Activated T-cell treated with anti-CD3 and anti-CD28 coated beads, Interleukin-2, amount 50 U/mL, for 4 hours (primary cell): Measurements from ENCODE around the gene CAMTA1. TPM values are rescaled to one million over a fixed set of nuclear protein-coding genes. Genes with fewer than 3 reads are reported as not detected.

Experiments
- ATAC-seq, 2 donors: fragments of 200-7000 bp; cut with Tn5 transposase; one replicate each; pipeline ENCODE4 v1.10.0; 2021
- DNase-seq: peaks from one replicate; pipeline ENCODE4 v3.0.0-alpha.2; 2020
- H3K27me3 Mint-ChIP-seq: one replicate; pipeline ENCODE4 v1.8.0; 2021; ENCODE audit warnings: low read depth, mixed read lengths
- H3K36me3 Mint-ChIP-seq: one replicate; pipeline ENCODE4 v1.8.0; 2022; ENCODE audit warnings: mixed read lengths; ENCODE audit not compliant: insufficient read depth
- H3K4me1 Mint-ChIP-seq: one replicate; pipeline ENCODE4 v1.8.0; 2021; ENCODE audit warnings: low read depth, mixed read lengths
- H3K4me3 Mint-ChIP-seq: one replicate; pipeline ENCODE4 v1.8.0; 2021; ENCODE audit warnings: mild to moderate bottlenecking, moderate library complexity, mixed read lengths
- H3K9me3 Mint-ChIP-seq: one replicate; pipeline ENCODE4 v1.8.0; 2021; ENCODE audit warnings: mixed read lengths
- total RNA-seq, 3 donors: library from RNA; stranded (reverse); gene quantifications; one replicate each; pipeline ENCODE4 v1.2.1, GENCODE V29; 2021

The CAMTA1 gene
- total RNA-seq, 3 donors from 2014 or later, result 47.5 to 50.3 (median 47.7) TPM

GRCh38 chr1:6951536-6951935, 166.3 kb downstream of the CAMTA1 start:
- ATAC-seq (no peak), DNase-seq (no peak)
- H3K9me3 Mint-ChIP-seq, result no peaks in the 10 kb centered on the region
- H3K27me3 Mint-ChIP-seq, result no peaks in the 10 kb centered on the region
- H3K4me3 Mint-ChIP-seq, result no peak overlapping the region
- no peaks in the 10 kb centered on the region for H3K36me3 Mint-ChIP-seq
- no peaks in the 10 kb centered on the region for H3K4me1 Mint-ChIP-seq

DNA sequence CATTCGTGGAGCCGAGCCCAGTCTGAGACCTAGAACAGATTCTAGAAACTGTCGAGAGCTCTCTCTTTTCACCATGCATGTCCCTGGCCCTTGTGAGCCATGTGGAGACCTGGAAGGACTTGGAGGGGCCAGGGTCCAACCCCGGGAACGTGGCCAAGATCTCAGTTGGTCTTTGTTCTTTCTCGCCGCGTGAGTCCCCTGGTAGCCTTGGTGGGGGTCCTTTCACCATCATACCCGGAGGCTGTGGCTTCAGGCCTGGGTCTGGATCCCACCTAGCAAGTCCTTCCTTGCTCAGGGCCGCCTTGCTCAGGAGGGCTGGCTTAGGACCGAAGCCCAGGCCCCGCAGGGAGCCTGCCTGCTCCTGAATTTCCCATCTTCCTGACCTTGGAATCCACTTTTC, 168.0 kb downstream of the CAMTA1 start:
- DNase-seq (no peak), ATAC-seq (no peak)
- H3K27me3 Mint-ChIP-seq, result no peaks in the 10 kb centered on the region
- no peaks in the 10 kb centered on the region for H3K36me3 Mint-ChIP-seq
- no peaks in the 10 kb centered on the region for H3K9me3 Mint-ChIP-seq
- H3K4me3 Mint-ChIP-seq, result no peak overlapping the region
- H3K4me1 Mint-ChIP-seq, result no peaks in the 10 kb centered on the region

GRCh38 chr1:6953907-6954364, 168.7 kb downstream of the CAMTA1 start:
- no peaks in the 10 kb centered on the region for H3K9me3 Mint-ChIP-seq
- H3K4me3 Mint-ChIP-seq, result no peak overlapping the region
- DNase-seq (no peak), ATAC-seq (no peak)
- H3K4me1 Mint-ChIP-seq, result no peaks in the 10 kb centered on the region
- H3K27me3 Mint-ChIP-seq, result no peaks in the 10 kb centered on the region
- no peaks in the 10 kb centered on the region for H3K36me3 Mint-ChIP-seq

DNA sequence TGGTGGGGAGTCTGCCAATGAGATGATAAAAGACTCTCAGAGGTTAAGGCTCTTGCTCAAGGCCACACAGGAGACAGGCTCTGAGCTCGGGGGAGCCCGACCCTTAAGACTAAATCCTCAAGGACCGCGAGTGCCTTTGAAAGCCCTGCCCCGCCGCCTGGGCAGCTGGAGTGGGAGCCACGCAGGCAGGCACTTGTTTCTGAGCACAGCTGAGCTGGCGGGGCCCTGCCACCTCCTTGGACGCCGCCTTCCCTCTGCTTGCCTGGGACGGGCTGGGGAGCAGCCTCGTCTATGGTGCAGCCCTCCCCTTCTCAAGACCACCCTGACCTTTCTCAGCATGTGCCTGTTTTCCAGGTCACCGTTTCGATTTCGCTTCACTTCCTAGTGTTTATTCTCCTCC, 169.3 kb downstream of the CAMTA1 start:
- Mint-ChIP-seq H3K27me3 (no peaks in the 10 kb centered on the region), H3K36me3 (no peaks in the 10 kb centered on the region), H3K4me3 (no peak overlapping the region), H3K4me1 (no peaks in the 10 kb centered on the region), H3K9me3 (no peaks in the 10 kb centered on the region)
- ATAC-seq (no peak), DNase-seq (no peak)

DNA sequence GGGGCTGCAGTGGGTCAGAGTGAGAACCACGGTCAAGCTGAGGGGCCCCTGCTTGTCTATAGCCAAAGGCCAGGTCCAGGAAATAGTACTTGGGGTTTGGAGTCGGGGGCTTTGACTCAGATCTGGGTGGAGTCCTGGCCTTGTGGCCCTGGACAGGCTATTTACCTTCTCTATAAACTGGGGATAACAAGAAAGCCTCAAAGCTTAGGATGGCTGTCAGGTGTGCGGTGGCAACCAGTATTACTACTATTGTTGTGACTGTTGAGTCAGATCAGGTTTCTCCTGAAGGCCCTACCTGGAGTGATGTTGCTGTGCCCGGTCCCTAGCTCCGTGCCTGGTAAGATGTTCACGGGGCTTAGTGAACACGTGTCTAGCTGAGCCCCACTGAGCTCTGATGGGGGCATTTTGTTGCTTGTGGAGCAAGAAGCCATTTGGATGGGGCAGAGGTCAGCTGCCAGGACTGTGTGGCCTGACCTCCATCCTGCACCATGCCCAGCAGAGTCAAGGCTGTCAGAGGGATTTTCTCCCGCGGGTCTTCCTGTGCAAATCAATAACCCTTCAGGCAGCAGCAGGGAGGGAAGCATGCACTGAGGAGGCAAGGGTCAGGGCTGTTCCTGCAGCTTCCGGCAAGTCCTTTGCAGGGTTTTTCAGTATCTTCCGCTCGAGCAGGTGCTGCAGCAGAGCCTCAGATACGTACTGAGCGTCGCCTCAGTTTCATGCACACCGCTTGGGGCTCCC, 170.3 kb downstream of the CAMTA1 start:
- no peak overlapping the region for H3K4me3 Mint-ChIP-seq
- H3K4me1 Mint-ChIP-seq, result no peaks in the 10 kb centered on the region
- H3K27me3 Mint-ChIP-seq, result peaks cover 1% of the 10 kb centered on the region
- no peaks in the 10 kb centered on the region for H3K9me3 Mint-ChIP-seq
- DNase-seq, result no peak
- ATAC-seq, result no peak
- H3K36me3 Mint-ChIP-seq, result no peaks in the 10 kb centered on the region

DNA sequence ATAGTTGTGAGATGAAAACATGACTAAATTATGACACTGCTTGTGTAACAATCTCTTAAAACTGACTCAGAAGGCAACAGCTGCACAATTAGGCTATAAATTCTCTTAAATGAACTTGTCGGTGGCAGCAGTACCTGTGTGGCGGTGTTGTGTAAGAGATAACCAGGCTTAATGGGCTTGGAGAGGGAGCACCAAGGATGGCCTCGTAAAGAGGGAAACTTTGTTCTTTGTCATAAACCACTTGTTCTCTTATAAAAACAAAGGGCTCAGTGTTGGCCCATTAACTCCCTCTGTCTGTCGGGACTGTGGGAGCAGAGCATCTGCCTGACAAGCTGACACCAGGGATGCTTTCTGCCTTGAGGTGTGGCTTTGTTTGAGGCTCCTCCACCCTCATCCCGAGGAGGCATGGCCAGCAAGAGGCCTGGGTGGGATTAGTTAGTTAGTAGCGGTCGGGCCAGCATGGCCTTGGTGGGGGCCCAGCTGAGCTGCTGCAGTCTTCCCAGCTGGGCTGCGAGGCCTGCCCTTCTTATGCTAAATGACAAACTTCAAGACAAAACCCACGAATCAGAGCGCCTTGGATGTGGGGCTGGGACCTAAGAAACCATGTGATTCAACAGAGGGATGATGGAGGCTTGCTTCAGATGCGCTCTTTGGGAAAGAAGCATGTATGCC, 171.4 kb downstream of the CAMTA1 start:
- no peak for ATAC-seq
- no peak for DNase-seq
- Mint-ChIP-seq H3K9me3 (no peaks in the 10 kb centered on the region), H3K27me3 (peaks cover 8% of the 10 kb centered on the region), H3K36me3 (no peaks in the 10 kb centered on the region), H3K4me3 (no peak overlapping the region), H3K4me1 (no peaks in the 10 kb centered on the region)

GRCh38 chr1:6957341-6957740, 172.1 kb downstream of the CAMTA1 start:
- Mint-ChIP-seq H3K9me3 (no peaks in the 10 kb centered on the region), H3K27me3 (peaks cover 11% of the 10 kb centered on the region), H3K4me1 (no peaks in the 10 kb centered on the region), H3K36me3 (no peaks in the 10 kb centered on the region), H3K4me3 (no peak overlapping the region)
- no peak for ATAC-seq
- no peak for DNase-seq

- Mint-ChIP-seq H3K27me3 (peaks cover 16% of the 10 kb centered on the region), H3K9me3 (no peaks in the 10 kb centered on the region), H3K4me1 (peaks cover 5% of the 10 kb centered on the region), H3K4me3 (no peak overlapping the region), H3K36me3 (no peaks in the 10 kb centered on the region)
- DNase-seq (no peak), ATAC-seq (no peak)
These were observed 173.3 kb downstream of the CAMTA1 start for GRCh38 chr1:6958407-6959030.

DNA sequence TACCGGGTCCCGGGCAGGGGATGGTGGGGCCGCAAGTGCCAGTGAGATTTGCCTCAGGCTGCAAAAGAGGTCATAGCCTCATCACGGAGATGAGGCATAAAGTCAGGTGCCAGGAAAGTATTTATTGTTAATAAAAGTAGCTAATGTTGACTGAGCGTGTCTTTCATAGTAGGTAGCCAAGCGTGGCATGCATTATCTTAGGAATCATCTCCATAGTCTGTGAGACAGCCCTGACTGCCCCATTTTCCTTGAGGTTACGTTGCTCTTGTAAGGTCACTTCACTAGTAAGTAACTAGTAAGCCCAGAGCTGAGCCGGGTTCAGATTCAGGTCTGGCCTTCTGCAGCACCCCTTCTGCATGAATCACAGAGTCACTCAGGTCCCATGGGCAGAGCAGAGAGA, 174.2 kb downstream of the CAMTA1 start:
- H3K4me1 Mint-ChIP-seq, result peaks cover 9% of the 10 kb centered on the region
- peaks cover 25% of the 10 kb centered on the region for H3K27me3 Mint-ChIP-seq
- DNase-seq, result no peak
- ATAC-seq, result no peak
- H3K36me3 Mint-ChIP-seq, result no peaks in the 10 kb centered on the region
- no peak overlapping the region for H3K4me3 Mint-ChIP-seq
- H3K9me3 Mint-ChIP-seq, result no peaks in the 10 kb centered on the region

- Mint-ChIP-seq H3K27me3 (peaks cover 33% of the 10 kb centered on the region), H3K9me3 (no peaks in the 10 kb centered on the region)
These were observed 175.1 kb downstream of the CAMTA1 start for GRCh38 chr1:6960291-6960811.

GRCh38 chr1:6960860-6961259, 175.6 kb downstream of the CAMTA1 start:
- Mint-ChIP-seq H3K4me3 (no peak overlapping the region), H3K4me1 (peaks cover 9% of the 10 kb centered on the region), H3K9me3 (no peaks in the 10 kb centered on the region), H3K27me3 (peaks cover 38% of the 10 kb centered on the region), H3K36me3 (no peaks in the 10 kb centered on the region)
- DNase-seq (no peak), ATAC-seq (no peak)

More at GRCh38 chr1:6960291-6960811, 175.1 kb downstream of the CAMTA1 start:
- ATAC-seq (no peak), DNase-seq (no peak)
- no peak overlapping the region for H3K4me3 Mint-ChIP-seq
- H3K36me3 Mint-ChIP-seq, result no peaks in the 10 kb centered on the region
- peaks cover 9% of the 10 kb centered on the region for H3K4me1 Mint-ChIP-seq

GRCh38 chr1:6961289-6961688, 176.0 kb downstream of the CAMTA1 start:
- DNase-seq (no peak), ATAC-seq (no peak)
- no peaks in the 10 kb centered on the region for H3K9me3 Mint-ChIP-seq
- no peaks in the 10 kb centered on the region for H3K36me3 Mint-ChIP-seq
- H3K4me1 Mint-ChIP-seq, result peaks cover 9% of the 10 kb centered on the region
- no peak overlapping the region for H3K4me3 Mint-ChIP-seq
- peaks cover 43% of the 10 kb centered on the region for H3K27me3 Mint-ChIP-seq

DNA sequence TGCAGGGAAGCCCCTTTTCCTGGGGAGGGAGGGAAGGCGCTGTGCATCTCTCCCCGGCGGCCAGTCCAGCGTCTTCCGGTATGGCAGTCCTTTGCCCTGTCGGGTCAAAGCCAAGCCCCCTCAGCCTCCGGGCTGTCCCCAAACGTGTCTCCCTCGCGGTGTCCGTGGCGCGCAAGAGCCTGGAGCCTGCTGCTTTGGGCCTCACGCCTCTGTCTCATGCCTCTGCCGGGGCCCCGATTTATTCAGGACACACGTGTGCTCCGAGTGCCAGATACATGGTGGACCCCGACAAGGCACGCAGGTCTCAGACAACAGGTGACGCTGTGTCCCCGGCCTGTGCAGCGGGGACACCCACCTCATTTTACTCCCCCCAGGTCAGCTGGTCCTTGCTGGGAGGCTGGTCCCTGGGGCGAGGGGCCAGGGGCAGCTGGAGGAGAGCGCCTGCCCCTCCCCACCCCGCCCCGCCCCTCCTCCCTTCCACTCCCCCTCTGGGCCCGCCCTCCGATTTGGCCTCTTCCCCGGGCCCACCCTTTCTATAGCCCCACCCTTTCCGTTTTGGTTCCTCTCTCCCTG, 176.7 kb downstream of the CAMTA1 start:
- peaks cover 46% of the 10 kb centered on the region for H3K27me3 Mint-ChIP-seq
- no peak for DNase-seq
- peaks cover 9% of the 10 kb centered on the region for H3K4me1 Mint-ChIP-seq
- no peaks in the 10 kb centered on the region for H3K9me3 Mint-ChIP-seq
- no peak overlapping the region for H3K4me3 Mint-ChIP-seq
- peak; percentile 25 to 32 for ATAC-seq
- H3K36me3 Mint-ChIP-seq, result no peaks in the 10 kb centered on the region

DNA sequence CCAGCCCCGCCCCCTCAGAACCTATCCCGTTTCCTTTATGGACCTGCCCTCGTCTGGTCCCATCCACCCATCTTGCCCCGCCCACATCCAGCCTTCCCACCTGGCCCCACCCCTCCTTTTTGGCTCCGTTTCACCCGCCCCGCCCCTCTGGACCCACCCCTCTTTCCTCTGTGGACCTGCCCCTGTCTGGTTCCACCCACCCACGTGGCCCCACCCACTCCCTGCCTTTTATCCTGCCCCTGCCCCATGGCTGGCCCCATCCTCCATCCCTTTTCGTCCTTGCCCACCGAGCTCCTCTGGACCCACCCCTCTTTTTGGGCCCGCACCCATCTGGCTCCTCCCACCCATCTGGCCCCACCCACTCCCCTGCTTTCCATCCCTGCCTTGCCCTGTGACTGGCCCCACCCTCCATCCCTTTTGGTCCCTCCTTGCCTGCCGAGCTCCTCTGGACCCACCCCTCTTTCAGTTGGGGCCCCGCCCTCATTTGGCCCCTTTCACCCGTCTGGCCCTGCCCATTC, 177.3 kb downstream of the CAMTA1 start:
- Mint-ChIP-seq H3K4me3 (no peak overlapping the region), H3K27me3 (peaks cover 48% of the 10 kb centered on the region), H3K36me3 (no peaks in the 10 kb centered on the region), H3K9me3 (no peaks in the 10 kb centered on the region), H3K4me1 (peaks cover 9% of the 10 kb centered on the region)
- DNase-seq, result peak; percentile 41
- ATAC-seq, result peak; percentile 35 to 51
